SU-DHL-6 (cell line): ENCODE data around the gene ZNF385C.
"Not testable (repeated sequence)": the region's sequence is repeated elsewhere in the genome, so short reads cannot be mapped to it uniquely, and the experiment has no call there.

Experiments used
- H2AFZ ChIP-seq: fragments of 200-600 bp; sonication (generic); 2 replicates; pipeline ENCODE4 v1.6.1; 2014; ENCODE audit warnings: low read depth, mild to moderate bottlenecking, moderate library complexity, mixed read lengths, antibody characterized with exemption, low read length; ENCODE audit not compliant: severe bottlenecking
- H3F3A ChIP-seq: fragments of 200-600 bp; shearing (Covaris generic); 2 replicates; pipeline ENCODE4 v1.6.0; 2016; ENCODE audit warnings: antibody characterized with exemption, mild to moderate bottlenecking; ENCODE audit not compliant: insufficient read depth
- H3K27ac ChIP-seq: fragments of 200-600 bp; sonication (generic); 2 replicates; pipeline ENCODE4 v1.5.1; 2016; ENCODE audit warnings: low read depth, mild to moderate bottlenecking, low read length, moderate library complexity, mixed read lengths
- H3K27me3 ChIP-seq: fragments of 200-600 bp; sonication (generic), shearing (Covaris generic); 2 replicates; pipeline ENCODE4 v1.6.0; 2014; ENCODE audit warnings: mild to moderate bottlenecking, low read length
- H3K36me3 ChIP-seq: fragments of 200-600 bp; sonication (generic); 2 replicates; pipeline ENCODE4 v1.6.1; 2014; ENCODE audit warnings: mild to moderate bottlenecking, low read length, mixed read lengths
- H3K4me2 ChIP-seq: fragments of 300-600, 200-600 bp; shearing (Covaris generic), sonication (generic); 2 replicates; pipeline ENCODE4 v1.6.0; 2014; ENCODE audit warnings: low read length, low read depth, mild to moderate bottlenecking; ENCODE audit not compliant: poor library complexity, severe bottlenecking
- H3K4me3 ChIP-seq: fragments of 200-600 bp; sonication (generic); 2 replicates; pipeline ENCODE4 v1.5.1; 2014; ENCODE audit warnings: antibody characterized with exemption, low read length, mild to moderate bottlenecking, mixed read lengths; ENCODE audit not compliant: insufficient read depth, poor library complexity, severe bottlenecking
- H3K79me2 ChIP-seq: fragments of 200-600 bp; sonication (generic); 2 replicates; pipeline ENCODE4 v1.6.1; 2014; ENCODE audit warnings: mild to moderate bottlenecking, low read length, moderate library complexity; ENCODE audit not compliant: insufficient read depth
- H3K9ac ChIP-seq: fragments of 200-600 bp; sonication (generic); 2 replicates; pipeline ENCODE4 v1.7.0; 2014; ENCODE audit warnings: mild to moderate bottlenecking, low read length
- H3K9me2 ChIP-seq: fragments of 200-600 bp; sonication (generic); replicated peaks from 2 replicates; pipeline ENCODE4 v1.6.1; 2014; ENCODE audit warnings: low read length; ENCODE audit not compliant: insufficient read depth
- H3K9me3 ChIP-seq: fragments of 200-600 bp; sonication (generic); 2 replicates; pipeline ENCODE4 v1.6.1; 2014; ENCODE audit warnings: low read length, mixed read lengths; ENCODE audit not compliant: insufficient read depth
- H4K20me1 ChIP-seq: fragments of 200-600 bp; sonication (generic); 2 replicates; pipeline ENCODE4 v1.6.1; 2014; ENCODE audit warnings: low read depth, mild to moderate bottlenecking, antibody characterized with exemption, low read length, moderate library complexity, mixed read lengths
- CTCF ChIP-seq: fragments of 200-600 bp; sonication (generic); IDR thresholded peaks from one replicate; pipeline ENCODE4 v1.5.1; 2017; ENCODE audit warnings: antibody characterized with exemption, mild to moderate bottlenecking, low read length, moderate library complexity; ENCODE audit not compliant: insufficient read depth, poor library complexity, severe bottlenecking
- EZH2phosphoT487 ChIP-seq: fragments of 200-600 bp; sonication (generic), shearing (Covaris generic); conservative IDR thresholded peaks from 2 replicates; pipeline ENCODE4 v1.6.1; 2018; ENCODE audit warnings: mild to moderate bottlenecking, antibody characterized with exemption, low read length, moderate library complexity, mixed read lengths

The ZNF385C gene

GRCh38 chr17:42142371-42142896 is 44.2 kb upstream of the ZNF385C start:
- no peak overlapping the region for H3K27ac ChIP-seq
- H3K9ac ChIP-seq: no peak overlapping the region
- H3K36me3 ChIP-seq: peaks cover 3% of the 10 kb centered on the region; the same call in 1 of the 2 replicates
- no peak for TF ChIP-seq CTCF
- no peak for TF ChIP-seq EZH2phosphoT487
- no peaks in the 10 kb centered on the region; the same call in 1 of the 2 replicates for H4K20me1 ChIP-seq
- H3F3A ChIP-seq: no peaks in the 10 kb centered on the region
- H3K27me3 ChIP-seq: no peaks in the 10 kb centered on the region
- H3K9me3 ChIP-seq: no peaks in the 10 kb centered on the region
- no peaks in the 10 kb centered on the region for H3K9me2 ChIP-seq
- H2AFZ ChIP-seq: no peak overlapping the region
- no peak overlapping the region for H3K4me2 ChIP-seq
- H3K79me2 ChIP-seq: peaks cover 77% of the 10 kb centered on the region
- H3K4me3 ChIP-seq: no peak overlapping the region

GRCh38 chr17:42141382-42141781 is 43.1 kb upstream of the ZNF385C start:
- H2AFZ ChIP-seq: no peak overlapping the region
- peaks cover 82% of the 10 kb centered on the region for H3K79me2 ChIP-seq
- H3K9ac ChIP-seq: no peak overlapping the region
- H3K27me3 ChIP-seq: no peaks in the 10 kb centered on the region
- H3K36me3 ChIP-seq: peaks cover 3% of the 10 kb centered on the region; the same call in 1 of the 2 replicates
- no peak overlapping the region for H3K4me2 ChIP-seq
- H4K20me1 ChIP-seq: no peaks in the 10 kb centered on the region; the same call in 1 of the 2 replicates
- H3F3A ChIP-seq: no peaks in the 10 kb centered on the region
- no peaks in the 10 kb centered on the region for H3K9me3 ChIP-seq
- TF ChIP-seq EZH2phosphoT487: no peak
- TF ChIP-seq CTCF: no peak
- H3K4me3 ChIP-seq: no peak overlapping the region
- H3K27ac ChIP-seq: no peak overlapping the region
- H3K9me2 ChIP-seq: no peaks in the 10 kb centered on the region

DNA sequence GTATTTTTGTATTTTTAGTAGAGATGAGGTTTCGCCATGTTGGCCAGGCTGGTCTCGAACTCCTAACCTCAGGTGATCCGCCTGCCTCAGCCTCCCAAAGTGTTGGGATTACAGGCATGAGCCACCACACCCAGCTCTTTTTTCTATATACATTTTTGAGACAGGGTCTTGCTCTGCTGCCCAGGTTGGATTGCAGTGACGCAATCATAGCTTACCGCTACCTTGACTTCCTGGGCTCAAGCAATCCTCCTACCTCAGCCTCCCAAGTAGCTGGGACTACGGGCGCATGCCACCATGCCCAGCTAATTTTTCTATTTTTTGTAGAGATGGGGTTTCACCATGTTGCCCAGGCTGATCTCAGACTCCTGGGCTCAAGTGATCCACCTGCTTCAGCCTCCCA is 42.4 kb upstream of the ZNF385C start:
- not testable (repeated sequence) for H3F3A ChIP-seq, H3K9me3 ChIP-seq, H3K27ac ChIP-seq, H4K20me1 ChIP-seq, H3K36me3 ChIP-seq, H3K9me2 ChIP-seq, H2AFZ ChIP-seq, H3K4me3 ChIP-seq, H3K27me3 ChIP-seq, H3K4me2 ChIP-seq, H3K9ac ChIP-seq
- H3K79me2 ChIP-seq: peaks cover 82% of the 10 kb centered on the region

DNA sequence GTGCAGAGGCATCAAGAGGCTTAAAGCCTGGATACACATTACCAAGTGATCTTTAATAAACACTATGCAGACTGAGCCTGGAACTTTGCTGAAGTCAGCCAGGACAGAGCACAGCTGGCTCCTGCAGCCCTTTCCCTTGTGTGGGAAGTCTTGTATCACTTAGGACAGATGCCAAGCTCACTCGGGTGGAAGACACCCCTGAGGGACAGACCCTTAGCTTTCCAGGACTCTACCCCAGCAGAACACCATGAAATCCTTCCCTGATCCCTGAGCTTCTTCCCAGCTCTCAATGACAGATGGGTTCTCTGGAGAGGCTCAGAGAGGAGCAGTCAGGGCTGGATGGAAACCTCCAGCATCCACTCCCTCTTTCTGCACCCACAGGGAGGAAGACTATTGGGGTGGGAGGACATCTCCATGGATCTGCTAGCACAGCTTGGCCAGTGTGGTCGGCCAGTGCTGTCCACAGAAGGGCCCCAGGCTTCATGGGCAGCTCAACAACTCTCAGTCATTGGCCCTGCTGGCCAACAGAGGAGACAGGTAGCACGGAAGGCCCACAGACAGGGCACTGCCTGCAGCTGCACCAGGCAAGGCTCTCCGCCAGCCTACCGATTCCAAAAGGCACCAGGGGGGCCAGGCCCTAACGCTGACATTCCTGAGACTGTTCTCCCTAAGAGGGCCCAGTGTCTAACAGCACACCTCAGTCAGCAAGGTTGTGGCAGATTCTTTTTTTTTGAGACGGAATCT is 40.6 kb upstream of the ZNF385C start:
- no peak overlapping the region for H3K4me3 ChIP-seq
- H3K4me2 ChIP-seq: no peak overlapping the region
- TF ChIP-seq EZH2phosphoT487 (no peak), CTCF (no peak)
- H3K9ac ChIP-seq: no peak overlapping the region
- peaks cover 7% of the 10 kb centered on the region for H3F3A ChIP-seq
- no peak overlapping the region for H3K27ac ChIP-seq
- H3K9me2 ChIP-seq: no peaks in the 10 kb centered on the region
- no peak overlapping the region for H2AFZ ChIP-seq
- H3K36me3 ChIP-seq: no peaks in the 10 kb centered on the region
- H3K27me3 ChIP-seq: no peaks in the 10 kb centered on the region
- H4K20me1 ChIP-seq: peaks cover 2% of the 10 kb centered on the region; the same call in 1 of the 2 replicates
- H3K79me2 ChIP-seq: peaks cover 82% of the 10 kb centered on the region
- no peaks in the 10 kb centered on the region for H3K9me3 ChIP-seq
